IMR-90 (cell line): ENCODE measurements around the gene COL23A1. TPM values are rescaled to one million over a fixed set of nuclear protein-coding genes. Genes with fewer than 3 reads are reported as not detected.
"Not testable (repeated sequence)": the region's sequence is repeated elsewhere in the genome, so short reads cannot be mapped to it uniquely, and the experiment has no call there.

Experiments used
- ATAC-seq: fragments of 200-7000 bp; cut with Tn5 transposase; 2 replicates; pipeline ENCODE4 v1.9.1; 2020; ENCODE audit warnings: low read depth, mild to moderate bottlenecking, moderate library complexity
- BruUV-seq: library from RNA; stranded (reverse); fragments of 400-500 nt; replicated peaks from 2 replicates; lab custom pipeline; 2021; lab: Mats Ljungman, UMichigan
- CTCF ChIA-PET: fragments of 300-600 bp; formaldehyde crosslinking; extraction: SDS; loops from one replicate; lab custom pipeline; 2021; ENCODE audit warnings: antibody characterized with exemption; lab: Yijun Ruan, JAX
- POLR2A ChIA-PET: fragments of 300-600 bp; sonication (Branson Sonifier 250); formaldehyde crosslinking; loops from one replicate; lab custom pipeline; 2022; ENCODE audit warnings: antibody characterized with exemption; ENCODE audit not compliant: unreplicated experiment; lab: Charles Lee
- DNase-seq: peaks from one replicate; pipeline ENCODE4 v3.0.0; 2013
- H2AFZ ChIP-seq: replicated peaks from 2 replicates; pipeline ENCODE3; 2013; ENCODE audit warnings: low read length, mild to moderate bottlenecking; ENCODE audit not compliant: poor library complexity
- H2AK5ac ChIP-seq: 2 replicates; pipeline ENCODE4 v1.6.1; 2013; ENCODE audit warnings: low read depth, low read length, inconsistent platforms
- H2AK9ac ChIP-seq: replicated peaks from 2 replicates; pipeline ENCODE3; 2013; ENCODE audit warnings: mild to moderate bottlenecking, low read depth, low read length, moderate library complexity; ENCODE audit not compliant: poor library complexity
- H2BK120ac ChIP-seq: 2 replicates; pipeline ENCODE4 v1.6.1; 2013; ENCODE audit warnings: low read depth, low read length, inconsistent platforms
- H2BK15ac ChIP-seq: 3 replicates; pipeline ENCODE4 v1.6.1; 2013; ENCODE audit warnings: low read depth, low read length, inconsistent platforms
- H2BK20ac ChIP-seq: 2 replicates; pipeline ENCODE4 v1.6.1; 2013; ENCODE audit warnings: low read depth, mild to moderate bottlenecking, inconsistent platforms, low read length, moderate library complexity
- H2BK5ac ChIP-seq: 2 replicates; pipeline ENCODE4 v1.6.1; 2013; ENCODE audit warnings: mild to moderate bottlenecking, low read depth, low read length, inconsistent platforms; ENCODE audit not compliant: poor library complexity, severe bottlenecking
- H3K14ac ChIP-seq: replicated peaks from 2 replicates; pipeline ENCODE4 v1.6.1; 2013; ENCODE audit warnings: low read depth, low read length, inconsistent platforms
- H3K18ac ChIP-seq: 2 replicates; pipeline ENCODE4 v1.6.1; 2013; ENCODE audit warnings: low read depth, low read length, control low read depth
- H3K23ac ChIP-seq: 2 replicates; pipeline ENCODE4 v1.6.1; 2013; ENCODE audit warnings: low read depth, low read length, inconsistent platforms
- H3K27ac ChIP-seq: 2 replicates; pipeline ENCODE4 v1.5.1; 2013; ENCODE audit warnings: mild to moderate bottlenecking, control low read depth, low read length; ENCODE audit not compliant: insufficient read depth
- H3K27me3 ChIP-seq: 2 replicates; pipeline ENCODE4 v1.6.1; 2013; ENCODE audit warnings: low read length; ENCODE audit not compliant: control insufficient read depth, insufficient read depth
- H3K36me3 ChIP-seq: 2 replicates; pipeline ENCODE4 v1.6.1; 2013; ENCODE audit warnings: low read length, mixed read lengths; ENCODE audit not compliant: control insufficient read depth, insufficient read depth
- H3K4ac ChIP-seq: 2 replicates; pipeline ENCODE4 v1.6.1; 2013; ENCODE audit warnings: low read depth, low read length, inconsistent platforms
- H3K4me1 ChIP-seq: 2 replicates; pipeline ENCODE4 v1.6.1; 2013; ENCODE audit warnings: low read length, mixed read lengths; ENCODE audit not compliant: control insufficient read depth, insufficient read depth
- H3K4me2 ChIP-seq: 2 replicates; pipeline ENCODE4 v1.6.1; 2013; ENCODE audit warnings: low read depth, mild to moderate bottlenecking, control low read depth, low read length, moderate library complexity
- H3K4me3 ChIP-seq: 2 replicates; pipeline ENCODE4 v1.5.1; 2013; ENCODE audit warnings: low read depth, mild to moderate bottlenecking, control low read depth, low read length, moderate library complexity; ENCODE audit not compliant: insufficient read depth
- H3K56ac ChIP-seq: 2 replicates; pipeline ENCODE4 v1.6.1; 2013; ENCODE audit warnings: low read length, inconsistent platforms; ENCODE audit not compliant: insufficient read depth; ENCODE audit errors: extremely low read depth
- H3K79me1 ChIP-seq, 2 experiments: 2 replicates each; pipeline ENCODE4 v1.6.1; 2013; ENCODE audit warnings: low read length in 2 of 2, inconsistent platforms in 1 of 2, low read depth in 1 of 2
- H3K9ac ChIP-seq: 2 replicates; pipeline ENCODE4 v1.6.1; 2013; ENCODE audit warnings: low read depth, low read length, control low read depth
- H3K9me1 ChIP-seq: 2 replicates; pipeline ENCODE4 v1.6.1; 2013; ENCODE audit warnings: low read length, inconsistent platforms; ENCODE audit not compliant: insufficient read depth
- H3K9me3 ChIP-seq: 2 replicates; pipeline ENCODE4 v1.6.1; 2013; ENCODE audit warnings: low read length; ENCODE audit not compliant: control insufficient read depth, insufficient read depth
- H4K20me1 ChIP-seq: 2 replicates; pipeline ENCODE4 v1.6.1; 2013; ENCODE audit warnings: low read length, inconsistent platforms; ENCODE audit not compliant: insufficient read depth
- H4K5ac ChIP-seq: 2 replicates; pipeline ENCODE4 v1.6.1; 2013; ENCODE audit warnings: mild to moderate bottlenecking, low read depth, low read length, control low read depth
- H4K8ac ChIP-seq, 2 experiments: 2 replicates each; pipeline ENCODE4 v1.6.1; 2013; ENCODE audit warnings: low read depth in 2 of 2, low read length in 2 of 2, control low read depth in 1 of 2, inconsistent platforms in 1 of 2
- H4K91ac ChIP-seq: 2 replicates; pipeline ENCODE4 v1.6.1; 2013; ENCODE audit warnings: low read depth, low read length, inconsistent platforms; ENCODE audit not compliant: insufficient read depth
- BHLHE40 ChIP-seq: fragments of 150-350 bp; IDR thresholded peaks from 2 replicates; pipeline ENCODE4 v1.6.1; 2016; ENCODE audit warnings: mild to moderate bottlenecking, low read depth, low read length
- CHD1 ChIP-seq: IDR thresholded peaks from 2 replicates; pipeline ENCODE4 v1.6.1; 2012; ENCODE audit warnings: low read depth, low read length, improper control_type of control experiment
- MAFK ChIP-seq: IDR thresholded peaks from 2 replicates; pipeline ENCODE4 v1.6.1; 2012; ENCODE audit warnings: low read depth, low read length, improper control_type of control experiment
- MAZ ChIP-seq: IDR thresholded peaks from 2 replicates; pipeline ENCODE4 v1.6.1; 2012; ENCODE audit warnings: low read depth, mild to moderate bottlenecking, low read length, improper control_type of control experiment, moderate library complexity, borderline replicate concordance
- MXI1 ChIP-seq: IDR thresholded peaks from 2 replicates; pipeline ENCODE4 v1.6.1; 2012; ENCODE audit warnings: low read depth, mild to moderate bottlenecking, low read length, moderate library complexity, borderline replicate concordance
- POLR2A ChIP-seq: IDR thresholded peaks from 2 replicates; pipeline ENCODE4 v1.6.1; 2012; ENCODE audit warnings: mild to moderate bottlenecking, low read depth, low read length
- RAD21 ChIP-seq: IDR thresholded peaks from 2 replicates; pipeline ENCODE4 v1.6.1; 2012; ENCODE audit warnings: low read length, improper control_type of control experiment
- RCOR1 ChIP-seq: IDR thresholded peaks from 2 replicates; pipeline ENCODE4 v1.6.1; 2012; ENCODE audit warnings: mild to moderate bottlenecking, low read length, improper control_type of control experiment; ENCODE audit not compliant: insufficient replicate concordance
- RFX5 ChIP-seq: IDR thresholded peaks from 2 replicates; pipeline ENCODE4 v1.8.0; 2012; ENCODE audit warnings: low read depth, mild to moderate bottlenecking, low read length, moderate library complexity
- SMC3 ChIP-seq: fragments of 150-350 bp; IDR thresholded peaks from 2 replicates; pipeline ENCODE4 v1.6.1; 2016; ENCODE audit warnings: low read depth, mild to moderate bottlenecking, antibody characterized with exemption, low read length, moderate library complexity
- WGBS, 2 experiments: methylation state at CpG; one replicate each; pipeline versions ENCODE4 v1.1.5 to v1.1.7; 2013; ENCODE audit warnings: missing lambda C conversion rate in 2 of 2; ENCODE audit not compliant: insufficient read length in 1 of 2; ENCODE audit errors: extremely low coverage in 2 of 2; 5-methylcytosine and 5-hydroxymethylcytosine counted together
- dilution Hi-C: fragments of 300-500 bp; cut with HindIII; formaldehyde crosslinking; loops from one replicate; pipeline ENCODE4 v1.14.3; 2018; ENCODE audit warnings: low sequenced_read_pairs; ENCODE audit not compliant: unreplicated experiment
- in situ Hi-C: fragments of 300-500 bp; cut with MboI; formaldehyde crosslinking; loops from 3 replicates; pipeline ENCODE4 v1.14.3; 2019; ENCODE audit warnings: low sequenced_read_pairs, inconsistent platforms, mixed read lengths
- intact Hi-C: fragments of 100-400 bp; cut with micrococcal nuclease; formaldehyde crosslinking; loops from 2 replicates; pipeline ENCODE4 v1.10.0; 2022
- polyA plus RNA-seq, 3 experiments: library from polyadenylated mRNA; depleted of rRNA; stranded (reverse); fragments of >200 nt; gene quantifications; 2 replicates each; pipeline ENCODE4 v1.2.3, GENCODE V29; 2012; ENCODE audit warnings: low replicate concordance in 1 of 3
- total RNA-seq: library from RNA; depleted of rRNA; stranded (reverse); fragments of >200 nt; gene quantifications from 2 replicates; pipeline ENCODE4 v1.2.3, GENCODE V29; 2012

The COL23A1 gene
- total and polyA plus RNA-seq, 2 of the 4 experiments (the other 2 are of a cell fraction), result not detected

- H4K91ac ChIP-seq, result no peak overlapping the region
Measured at GRCh38 chr5:178256746-178257145, 333.4 kb downstream of the COL23A1 start.

GRCh38 chr5:178253632-178254031, 336.6 kb downstream of the COL23A1 start:
- H3K18ac ChIP-seq, dilution Hi-C loops, ATAC-seq, H3K4me3 ChIP-seq, H3K4ac ChIP-seq, H2BK20ac ChIP-seq, H4K5ac ChIP-seq, H2BK120ac ChIP-seq, H4K91ac ChIP-seq, H3K56ac ChIP-seq, H3K9ac ChIP-seq, intact Hi-C loops, H3K27me3 ChIP-seq, POLR2A ChIA-PET, H4K20me1 ChIP-seq, in situ Hi-C loops, CTCF ChIA-PET, H2BK15ac ChIP-seq, H3K79me1 ChIP-seq, H3K14ac ChIP-seq, H3K23ac ChIP-seq, H3K9me1 ChIP-seq, H4K8ac ChIP-seq, H3K4me1 ChIP-seq, H2BK5ac ChIP-seq, H2AK9ac ChIP-seq, H3K27ac ChIP-seq, DNase-seq, BruUV-seq, H3K36me3 ChIP-seq, H2AK5ac ChIP-seq, H3K9me3 ChIP-seq, H2AFZ ChIP-seq, H3K4me2 ChIP-seq: not testable (repeated sequence)
- WGBS, 2 experiments, result 82% methylated on average over 16 of the region's 18 CpGs; no CpG with 5 or more reads in 1 of the 2 experiments

More at GRCh38 chr5:178256746-178257145, 333.4 kb downstream of the COL23A1 start:
- WGBS, 2 experiments, result 40% methylated on average over 12 of the region's 19 CpGs; no CpG with 5 or more reads in 1 of the 2 experiments
- Histone ChIP-seq H3K4ac (no peak overlapping the region), H3K9me3 (no peaks in the 10 kb centered on the region), H2BK20ac (no peak overlapping the region), H3K27me3 (peaks cover 2% of the 10 kb centered on the region; the same call in 1 of the 2 replicates), H2BK120ac (no peak overlapping the region), H2AK9ac (no peak overlapping the region), H4K20me1 (no peaks in the 10 kb centered on the region), H3K18ac (no peak overlapping the region), H2AFZ (no peak overlapping the region), H3K23ac (no peak overlapping the region), H3K79me1 (no peaks in the 10 kb centered on the region), H3K9ac (no peak overlapping the region), H3K9me1 (no peaks in the 10 kb centered on the region), H2BK15ac (no peak overlapping the region), H3K36me3 (no peaks in the 10 kb centered on the region), H3K4me1 (no peaks in the 10 kb centered on the region), H3K4me3 (no peak overlapping the region), H3K56ac (no peak overlapping the region), H3K4me2 (no peak overlapping the region), H2AK5ac (no peak overlapping the region), H2BK5ac (no peak overlapping the region), H4K5ac (no peak overlapping the region), H3K27ac (no peak overlapping the region), H4K8ac (no peak overlapping the region), H3K14ac (no peak overlapping the region)
- ChIA-PET CTCF (no interaction called here), POLR2A (no interaction called here)
- intact Hi-C loops, result no loop called here
- no TSS peak for BruUV-seq
- DNase-seq, result no peak
- TF ChIP-seq RCOR1, result no peak
- TF ChIP-seq SMC3, result no peak
- TF ChIP-seq RAD21, result no peak
- no peak for TF ChIP-seq MAZ
- TF ChIP-seq POLR2A, result no peak
- no peak for TF ChIP-seq BHLHE40
- TF ChIP-seq MXI1, result no peak
- TF ChIP-seq MAFK, result no peak
- no peak for TF ChIP-seq CHD1
- TF ChIP-seq RFX5, result no peak
- no peak for ATAC-seq
- dilution Hi-C loops, result no loop called here
- in situ Hi-C loops, result no loop called here
